ENCODE data around the gene UBA52.

The UBA52 gene

DNA sequence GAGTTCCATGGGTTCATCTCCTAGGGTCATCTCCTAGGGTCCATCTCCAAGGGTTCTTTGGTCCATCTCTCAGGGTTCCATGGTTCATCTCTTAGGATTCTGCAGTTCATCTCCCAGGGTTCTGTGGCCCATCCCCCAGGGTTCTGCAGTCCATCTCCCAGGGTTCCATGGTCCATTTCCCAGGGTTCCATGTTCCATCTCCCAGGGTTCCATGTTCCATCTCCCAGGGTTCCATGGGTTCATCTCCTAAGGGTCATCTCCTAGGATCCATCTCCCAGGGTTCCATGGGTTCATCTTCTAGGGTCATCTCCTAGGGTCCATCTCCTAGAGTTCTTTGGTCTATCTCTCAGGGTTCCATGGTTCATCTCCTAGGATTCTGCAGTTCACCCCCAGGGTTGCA is 45.9 kb downstream of the UBA52 start:
- no peaks in the 10 kb centered on the region for H3K36me3 ChIP-seq (ENCODE audit: control insufficient read depth in 2 of 2, insufficient read depth in 2 of 2, low read length in 2 of 2)
- peaks cover 28 to 32% of the 10 kb centered on the region in 2 donors for H3K27me3 ChIP-seq (ENCODE audit: control insufficient read depth in 1 of 2, insufficient read depth in 2 of 2, low read length in 2 of 2)
- no peak overlapping the region for H3K4me3 ChIP-seq (ENCODE audit: low read length in 2 of 2)
- no peak overlapping the region for H3K27ac ChIP-seq (ENCODE audit: low read length)
- H3K9ac ChIP-seq (ENCODE audit: low read length in 2 of 2), result no peak overlapping the region
- H3K4me1 ChIP-seq (ENCODE audit: control insufficient read depth, insufficient read depth, low read length), result peaks cover 8% of the 10 kb centered on the region
- H3K9me3 ChIP-seq (ENCODE audit: control insufficient read depth in 2 of 2, low read length in 2 of 2), result no peaks in the 10 kb centered on the region

DNA sequence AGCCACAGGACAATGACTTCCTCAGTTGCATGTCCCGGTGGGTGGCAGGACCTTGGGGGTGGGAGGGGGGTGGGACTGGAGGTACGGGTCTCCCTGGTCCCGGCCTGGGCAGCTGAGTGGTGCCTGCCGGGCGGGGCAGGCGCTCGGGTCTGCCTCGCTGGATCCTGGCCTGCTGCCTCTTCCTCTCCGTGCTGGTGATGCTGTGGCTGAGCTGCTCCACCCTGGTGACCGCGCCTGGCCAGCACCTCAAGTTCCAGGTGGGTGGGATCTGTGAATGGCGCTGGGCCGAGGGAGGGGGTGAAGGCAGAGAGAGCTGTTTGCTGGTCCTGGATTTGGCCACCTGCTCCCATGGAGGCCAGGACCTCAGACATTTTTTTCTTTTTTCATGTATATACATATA is 46.6 kb downstream of the UBA52 start:
- Histone ChIP-seq H3K4me3 (ENCODE audit: low read length in 2 of 2) (no peak overlapping the region), H3K9ac (ENCODE audit: low read length in 2 of 2) (no peak overlapping the region), H3K27me3 (ENCODE audit: control insufficient read depth in 1 of 2, insufficient read depth in 2 of 2, low read length in 2 of 2) (peaks cover 26% of the 10 kb centered on the region in 2 donors), H3K36me3 (ENCODE audit: control insufficient read depth in 2 of 2, insufficient read depth in 2 of 2, low read length in 2 of 2) (no peaks in the 10 kb centered on the region), H3K4me1 (ENCODE audit: control insufficient read depth, insufficient read depth, low read length) (peaks cover 2% of the 10 kb centered on the region), H3K27ac (ENCODE audit: low read length) (no peak overlapping the region), H3K9me3 (ENCODE audit: control insufficient read depth in 2 of 2, low read length in 2 of 2) (no peaks in the 10 kb centered on the region)

- Histone ChIP-seq H3K27ac (ENCODE audit: low read length) (no peak overlapping the region), H3K9me3 (ENCODE audit: control insufficient read depth in 2 of 2, low read length in 2 of 2) (no peaks in the 10 kb centered on the region), H3K36me3 (ENCODE audit: control insufficient read depth in 2 of 2, insufficient read depth in 2 of 2, low read length in 2 of 2) (no peaks in the 10 kb centered on the region), H3K4me1 (ENCODE audit: control insufficient read depth, insufficient read depth, low read length) (no peaks in the 10 kb centered on the region), H3K27me3 (ENCODE audit: control insufficient read depth in 1 of 2, insufficient read depth in 2 of 2, low read length in 2 of 2) (peaks cover 11 to 14% of the 10 kb centered on the region in 2 donors), H3K9ac (ENCODE audit: low read length in 2 of 2) (no peak overlapping the region), H3K4me3 (ENCODE audit: low read length in 2 of 2) (no peak overlapping the region)
These were observed 48.7 kb downstream of the UBA52 start for GRCh38 chr19:18620311-18620710.

DNA sequence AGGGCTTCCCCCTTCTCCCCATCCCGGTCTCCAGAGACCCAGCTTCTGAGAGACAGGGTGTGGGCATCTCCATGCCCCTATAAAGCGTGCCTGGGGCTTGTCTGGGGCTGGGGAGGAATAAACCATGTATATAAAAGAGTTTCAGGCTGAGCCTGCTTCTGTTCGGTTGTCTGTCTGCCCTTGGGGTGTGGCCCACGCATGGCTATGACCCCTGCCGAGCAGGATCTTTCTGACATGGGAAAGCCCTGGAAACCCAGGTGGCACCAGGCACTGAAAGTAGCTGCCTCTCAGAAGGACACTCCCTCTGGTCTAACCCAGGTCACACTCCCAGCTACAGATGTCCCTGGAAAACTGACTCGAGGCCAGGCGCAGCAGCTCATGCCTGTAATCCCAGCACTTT is 49.2 kb downstream of the UBA52 start:
- Histone ChIP-seq H3K9ac (ENCODE audit: low read length in 2 of 2) (no peak overlapping the region), H3K27me3 (ENCODE audit: control insufficient read depth in 1 of 2, insufficient read depth in 2 of 2, low read length in 2 of 2) (peaks cover 9 to 14% of the 10 kb centered on the region in 2 donors), H3K36me3 (ENCODE audit: control insufficient read depth in 2 of 2, insufficient read depth in 2 of 2, low read length in 2 of 2) (no peaks in the 10 kb centered on the region), H3K9me3 (ENCODE audit: control insufficient read depth in 2 of 2, low read length in 2 of 2) (no peaks in the 10 kb centered on the region), H3K4me1 (ENCODE audit: control insufficient read depth, insufficient read depth, low read length) (no peaks in the 10 kb centered on the region), H3K27ac (ENCODE audit: low read length) (no peak overlapping the region), H3K4me3 (ENCODE audit: low read length in 2 of 2) (no peak overlapping the region)

DNA sequence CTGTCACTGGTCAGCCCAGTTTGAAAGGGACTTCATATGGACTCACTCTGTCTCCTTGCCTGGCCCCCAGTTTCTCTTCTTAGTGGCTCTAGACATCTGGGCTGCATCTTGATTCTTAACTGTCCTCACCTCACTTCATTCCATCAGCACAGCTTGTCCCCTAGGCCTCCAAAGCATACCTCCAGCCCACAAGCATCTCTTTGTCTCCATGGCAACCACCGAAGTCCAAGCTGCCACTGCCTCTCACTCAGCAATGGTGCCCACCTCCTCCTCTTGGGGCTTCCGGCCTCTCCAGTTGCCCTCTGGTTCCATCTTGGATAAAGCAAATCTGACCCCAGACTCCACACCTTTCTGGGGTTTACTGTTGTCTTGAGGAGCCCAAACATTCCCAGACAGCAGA is 55.2 kb downstream of the UBA52 start:
- no peak overlapping the region for H3K27ac ChIP-seq (ENCODE audit: low read length)
- H3K9me3 ChIP-seq (ENCODE audit: control insufficient read depth in 2 of 2, low read length in 2 of 2), result no peaks in the 10 kb centered on the region
- no peak overlapping the region for H3K9ac ChIP-seq (ENCODE audit: low read length in 2 of 2)
- no peak overlapping the region for H3K4me3 ChIP-seq (ENCODE audit: low read length in 2 of 2)
- H3K36me3 ChIP-seq (ENCODE audit: control insufficient read depth in 2 of 2, insufficient read depth in 2 of 2, low read length in 2 of 2), result no peaks in the 10 kb centered on the region
- peaks cover 0 to 3% of the 10 kb centered on the region in 2 donors for H3K27me3 ChIP-seq (ENCODE audit: control insufficient read depth in 1 of 2, insufficient read depth in 2 of 2, low read length in 2 of 2)
- H3K4me1 ChIP-seq (ENCODE audit: control insufficient read depth, insufficient read depth, low read length), result no peaks in the 10 kb centered on the region
